ENCODE measurements around the gene CAMTA1. TPM values are rescaled to one million over a fixed set of nuclear protein-coding genes. Genes with fewer than 3 reads are reported as not detected.
A peak's percentile ranks its signal among the peaks of the same experiment; 100 is the strongest.

CAMTA1 gene
- total RNA-seq, 1 experiment from 2014 or later: 50.3 TPM

DNA sequence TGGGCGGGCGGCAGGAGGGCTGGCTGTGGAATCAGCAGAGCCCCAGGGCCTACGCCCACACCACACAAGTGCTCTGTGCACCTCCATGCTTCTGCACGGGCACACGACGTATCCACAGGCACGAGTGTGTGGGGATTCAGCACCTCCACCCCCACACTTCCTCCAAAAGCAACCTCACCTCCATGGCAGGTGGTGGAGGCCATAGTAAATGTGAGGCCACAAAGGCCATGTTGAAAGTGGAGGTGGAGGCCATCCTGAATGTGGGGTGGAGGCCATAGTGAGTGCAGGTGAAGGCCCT is 860.4 kb downstream of the CAMTA1 start:
- H3K4me1 Mint-ChIP-seq (ENCODE audit: low read depth, unreplicated experiment): no peaks in the 10 kb centered on the region
- peaks cover 31% of the 10 kb centered on the region for H3K27me3 Mint-ChIP-seq (ENCODE audit: unreplicated experiment)
- H3K9me3 Mint-ChIP-seq (ENCODE audit: low read depth, unreplicated experiment): no peaks in the 10 kb centered on the region
- no peak overlapping the region for H3K27ac Mint-ChIP-seq (ENCODE audit: unreplicated experiment)
- no peak overlapping the region for H3K4me3 Mint-ChIP-seq (ENCODE audit: low read depth, unreplicated experiment)
- CTCF ChIA-PET: interaction anchor here (1.0 kb wide), 1 partner anchor 603 kb away, joined by 4 read pairs; no protein-coding TSS in a partner anchor
- H3K36me3 Mint-ChIP-seq (ENCODE audit: insufficient read depth, unreplicated experiment): peaks cover 6% of the 10 kb centered on the region
- TF ChIP-seq, protein P1, sequence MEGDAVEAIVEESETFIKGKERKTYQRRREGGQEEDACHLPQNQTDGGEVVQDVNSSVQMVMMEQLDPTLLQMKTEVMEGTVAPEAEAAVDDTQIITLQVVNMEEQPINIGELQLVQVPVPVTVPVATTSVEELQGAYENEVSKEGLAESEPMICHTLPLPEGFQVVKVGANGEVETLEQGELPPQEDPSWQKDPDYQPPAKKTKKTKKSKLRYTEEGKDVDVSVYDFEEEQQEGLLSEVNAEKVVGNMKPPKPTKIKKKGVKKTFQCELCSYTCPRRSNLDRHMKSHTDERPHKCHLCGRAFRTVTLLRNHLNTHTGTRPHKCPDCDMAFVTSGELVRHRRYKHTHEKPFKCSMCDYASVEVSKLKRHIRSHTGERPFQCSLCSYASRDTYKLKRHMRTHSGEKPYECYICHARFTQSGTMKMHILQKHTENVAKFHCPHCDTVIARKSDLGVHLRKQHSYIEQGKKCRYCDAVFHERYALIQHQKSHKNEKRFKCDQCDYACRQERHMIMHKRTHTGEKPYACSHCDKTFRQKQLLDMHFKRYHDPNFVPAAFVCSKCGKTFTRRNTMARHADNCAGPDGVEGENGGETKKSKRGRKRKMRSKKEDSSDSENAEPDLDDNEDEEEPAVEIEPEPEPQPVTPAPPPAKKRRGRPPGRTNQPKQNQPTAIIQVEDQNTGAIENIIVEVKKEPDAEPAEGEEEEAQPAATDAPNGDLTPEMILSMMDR (IDR thresholded peaks at IDR 0.05; ENCODE audit: unreplicated experiment): no peak
- BruUV-seq (replicated peaks): no TSS peak
- intact Hi-C loops (cut with micrococcal nuclease; ENCODE audit: unreplicated experiment): loop anchor here (5.0 kb wide), 2 partner anchors 423 to 603 kb away; no protein-coding TSS in a partner anchor
- DNase-seq: no peak

GRCh38 chr1:7646164-7646563 is 860.9 kb downstream of the CAMTA1 start:
- peaks cover 6% of the 10 kb centered on the region for H3K36me3 Mint-ChIP-seq (ENCODE audit: insufficient read depth, unreplicated experiment)
- CTCF ChIA-PET: no interaction called here
- intact Hi-C loops (cut with micrococcal nuclease; ENCODE audit: unreplicated experiment): loop anchor here (5.0 kb wide), 2 partner anchors 424 to 604 kb away; no protein-coding TSS in a partner anchor
- H3K27me3 Mint-ChIP-seq (ENCODE audit: unreplicated experiment): peaks cover 30% of the 10 kb centered on the region
- no peaks in the 10 kb centered on the region for H3K4me1 Mint-ChIP-seq (ENCODE audit: low read depth, unreplicated experiment)
- H3K27ac Mint-ChIP-seq (ENCODE audit: unreplicated experiment): no peak overlapping the region
- BruUV-seq (replicated peaks): no TSS peak
- DNase-seq: no peak
- TF ChIP-seq, protein P1 (IDR thresholded peaks at IDR 0.05; ENCODE audit: unreplicated experiment): no peak
- no peaks in the 10 kb centered on the region for H3K9me3 Mint-ChIP-seq (ENCODE audit: low read depth, unreplicated experiment)
- H3K4me3 Mint-ChIP-seq (ENCODE audit: low read depth, unreplicated experiment): no peak overlapping the region

- no peak overlapping the region for H3K4me3 Mint-ChIP-seq (ENCODE audit: low read depth, unreplicated experiment)
- no peaks in the 10 kb centered on the region for H3K4me1 Mint-ChIP-seq (ENCODE audit: low read depth, unreplicated experiment)
- TF ChIP-seq, protein P1 (IDR thresholded peaks at IDR 0.05; ENCODE audit: unreplicated experiment): peak; percentile 90
- CTCF ChIA-PET: interaction anchor here (0.5 to 1.5 kb wide), 6 partner anchors 11 to 682 kb away, joined by 3 to 6 read pairs (median 4); no protein-coding TSS in a partner anchor
- peak; percentile 78 for DNase-seq
- BruUV-seq (replicated peaks): no TSS peak
- no peak overlapping the region for H3K27ac Mint-ChIP-seq (ENCODE audit: unreplicated experiment)
- peaks cover 6% of the 10 kb centered on the region for H3K36me3 Mint-ChIP-seq (ENCODE audit: insufficient read depth, unreplicated experiment)
- peaks cover 27% of the 10 kb centered on the region for H3K27me3 Mint-ChIP-seq (ENCODE audit: unreplicated experiment)
- intact Hi-C loops (cut with micrococcal nuclease; ENCODE audit: unreplicated experiment): loop anchor here (1.0 to 5.0 kb wide), 3 partner anchors 193 to 605 kb away; no protein-coding TSS in a partner anchor
- H3K9me3 Mint-ChIP-seq (ENCODE audit: low read depth, unreplicated experiment): no peaks in the 10 kb centered on the region
Measured at GRCh38 chr1:7646981-7647901, 862.0 kb downstream of the CAMTA1 start.

GRCh38 chr1:7648761-7649384 is 863.6 kb downstream of the CAMTA1 start:
- Mint-ChIP-seq H3K27ac (ENCODE audit: unreplicated experiment) (no peak overlapping the region), H3K36me3 (ENCODE audit: insufficient read depth, unreplicated experiment) (peaks cover 6% of the 10 kb centered on the region), H3K4me1 (ENCODE audit: low read depth, unreplicated experiment) (no peaks in the 10 kb centered on the region), H3K27me3 (ENCODE audit: unreplicated experiment) (peaks cover 27% of the 10 kb centered on the region), H3K9me3 (ENCODE audit: low read depth, unreplicated experiment) (no peaks in the 10 kb centered on the region), H3K4me3 (ENCODE audit: low read depth, unreplicated experiment) (no peak overlapping the region)
- DNase-seq: no peak
- BruUV-seq (replicated peaks): no TSS peak
- intact Hi-C loops (cut with micrococcal nuclease; ENCODE audit: unreplicated experiment): loop anchor here (5.0 kb wide), 2 partner anchors 427 to 607 kb away; no protein-coding TSS in a partner anchor
- TF ChIP-seq, protein P1 (IDR thresholded peaks at IDR 0.05; ENCODE audit: unreplicated experiment): no peak
- CTCF ChIA-PET: no interaction called here
